Measurements from ENCODE around the gene ATP6V0A1. TPM values are rescaled to one million over a fixed set of nuclear protein-coding genes. Genes with fewer than 3 reads are reported as not detected.
"Not testable (repeated sequence)": the region's sequence is repeated elsewhere in the genome, so short reads cannot be mapped to it uniquely, and the experiment has no call there.

Gene ATP6V0A1
- total and polyA plus RNA-seq, 3 donors from 2014 or later = 89.9 to 143 (median 131) TPM

GRCh38 chr17:42477173-42477572 lies 18.5 kb downstream of the ATP6V0A1 start:
- no peak for DNase-seq
- no peak overlapping the region for H3K4me3 ChIP-seq
- TF ChIP-seq, protein P1, sequence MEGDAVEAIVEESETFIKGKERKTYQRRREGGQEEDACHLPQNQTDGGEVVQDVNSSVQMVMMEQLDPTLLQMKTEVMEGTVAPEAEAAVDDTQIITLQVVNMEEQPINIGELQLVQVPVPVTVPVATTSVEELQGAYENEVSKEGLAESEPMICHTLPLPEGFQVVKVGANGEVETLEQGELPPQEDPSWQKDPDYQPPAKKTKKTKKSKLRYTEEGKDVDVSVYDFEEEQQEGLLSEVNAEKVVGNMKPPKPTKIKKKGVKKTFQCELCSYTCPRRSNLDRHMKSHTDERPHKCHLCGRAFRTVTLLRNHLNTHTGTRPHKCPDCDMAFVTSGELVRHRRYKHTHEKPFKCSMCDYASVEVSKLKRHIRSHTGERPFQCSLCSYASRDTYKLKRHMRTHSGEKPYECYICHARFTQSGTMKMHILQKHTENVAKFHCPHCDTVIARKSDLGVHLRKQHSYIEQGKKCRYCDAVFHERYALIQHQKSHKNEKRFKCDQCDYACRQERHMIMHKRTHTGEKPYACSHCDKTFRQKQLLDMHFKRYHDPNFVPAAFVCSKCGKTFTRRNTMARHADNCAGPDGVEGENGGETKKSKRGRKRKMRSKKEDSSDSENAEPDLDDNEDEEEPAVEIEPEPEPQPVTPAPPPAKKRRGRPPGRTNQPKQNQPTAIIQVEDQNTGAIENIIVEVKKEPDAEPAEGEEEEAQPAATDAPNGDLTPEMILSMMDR (IDR thresholded peaks at IDR 0.05) = no peak
- no peak for TF ChIP-seq POLR2A (IDR thresholded peaks at IDR 0.05)
- no peaks in the 10 kb centered on the region for H3K4me1 ChIP-seq
- no peak overlapping the region for H3K27ac ChIP-seq
- H3K27me3 ChIP-seq = no peaks in the 10 kb centered on the region
- intact Hi-C loops (cut with DNase I; ENCODE audit: low total_unique reads) = no loop called here
- H3K9me3 ChIP-seq = no peaks in the 10 kb centered on the region
- H3K36me3 ChIP-seq (ENCODE audit: low read depth, missing control alignments) = no peaks in the 10 kb centered on the region
- 88 to 90% methylated on average over 3 of the region's 3 CpGs for WGBS, 2 donors

GRCh38 chr17:42477824-42478223 lies 19.1 kb downstream of the ATP6V0A1 start:
- DNase-seq; H3K4me3 ChIP-seq; H3K36me3 ChIP-seq (ENCODE audit: low read depth, missing control alignments); H3K4me1 ChIP-seq; H3K27me3 ChIP-seq; intact Hi-C loops (cut with DNase I; ENCODE audit: low total_unique reads); H3K9me3 ChIP-seq; H3K27ac ChIP-seq: not testable (repeated sequence)
- WGBS, 2 donors = 86 to 100% methylated on average over 1 of the region's 1 CpG

GRCh38 chr17:42484304-42484703 lies 25.6 kb downstream of the ATP6V0A1 start:
- no peak for DNase-seq
- intact Hi-C loops (cut with DNase I; ENCODE audit: low total_unique reads) = no loop called here
- TF ChIP-seq, protein P1 (IDR thresholded peaks at IDR 0.05) = no peak
- TF ChIP-seq POLR2A (IDR thresholded peaks at IDR 0.05) = no peak
- Histone ChIP-seq H3K9me3 (no peaks in the 10 kb centered on the region), H3K27ac (no peak overlapping the region), H3K27me3 (no peaks in the 10 kb centered on the region), H3K36me3 (ENCODE audit: low read depth, missing control alignments) (peaks cover 3% of the 10 kb centered on the region), H3K4me1 (no peaks in the 10 kb centered on the region), H3K4me3 (no peak overlapping the region)
- 82 to 86% methylated on average over 7 of the region's 7 CpGs for WGBS, 2 donors

- peaks cover 3% of the 10 kb centered on the region for H3K36me3 ChIP-seq (ENCODE audit: low read depth, missing control alignments)
- no peak for TF ChIP-seq POLR2A (IDR thresholded peaks at IDR 0.05)
- TF ChIP-seq, protein P1 (IDR thresholded peaks at IDR 0.05) = no peak
- H3K9me3 ChIP-seq = no peaks in the 10 kb centered on the region
- intact Hi-C loops (cut with DNase I; ENCODE audit: low total_unique reads) = no loop called here
- no peak overlapping the region for H3K27ac ChIP-seq
- no peaks in the 10 kb centered on the region for H3K27me3 ChIP-seq
- no peak for DNase-seq
- H3K4me3 ChIP-seq = no peak overlapping the region
- no peaks in the 10 kb centered on the region for H3K4me1 ChIP-seq
These were observed 27.0 kb downstream of the ATP6V0A1 start for GRCh38 chr17:42485680-42486079.

DNA sequence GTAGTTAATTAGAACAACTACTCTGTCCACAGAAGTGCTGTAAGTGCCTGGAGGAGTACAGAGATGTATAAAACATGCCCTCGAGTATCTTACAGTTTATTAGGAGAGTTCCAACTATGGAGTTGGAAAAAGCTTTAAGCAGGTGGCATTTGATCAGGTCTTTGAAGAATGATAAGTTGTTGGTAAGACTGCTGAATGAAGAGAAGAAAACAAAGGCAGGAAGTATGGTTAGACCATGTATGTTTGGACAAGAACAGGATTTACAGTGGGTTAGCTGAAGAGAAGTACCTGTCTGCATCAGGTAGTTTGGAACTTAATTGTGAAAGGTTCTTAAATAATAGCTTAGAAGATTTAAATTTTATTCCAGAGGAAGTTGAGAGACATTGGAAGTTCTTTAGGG lies 29.4 kb downstream of the ATP6V0A1 start:
- no peak for DNase-seq
- H3K4me3 ChIP-seq = no peak overlapping the region
- H3K4me1 ChIP-seq = no peaks in the 10 kb centered on the region
- intact Hi-C loops (cut with DNase I; ENCODE audit: low total_unique reads) = no loop called here
- WGBS, 2 donors = 85 to 93% methylated on average over 1 of the region's 1 CpG
- no peak overlapping the region for H3K27ac ChIP-seq
- H3K36me3 ChIP-seq (ENCODE audit: low read depth, missing control alignments) = peaks cover 3% of the 10 kb centered on the region
- no peaks in the 10 kb centered on the region for H3K9me3 ChIP-seq
- H3K27me3 ChIP-seq = no peaks in the 10 kb centered on the region
- TF ChIP-seq, protein P1 (IDR thresholded peaks at IDR 0.05) = no peak
- no peak for TF ChIP-seq POLR2A (IDR thresholded peaks at IDR 0.05)

All from testis (tissue), 3 donors.